ENCODE measurements around the gene CHRNA7. TPM values are rescaled to one million over a fixed set of nuclear protein-coding genes. Genes with fewer than 3 reads are reported as not detected.

CHRNA7 gene
- total and polyA plus RNA-seq, 10 of the 15 experiments (the other 5 are each of a cell fraction or from before 2014, with no cell fraction given) = 0.06 to 0.15 (median 0.12) TPM; not detected in 7

GRCh38 chr15:32124726-32125125 lies 94.4 kb downstream of the CHRNA7 start (continued):
- TF ChIP-seq MTA3 (IDR thresholded peaks at IDR 0.05; ENCODE audit: borderline replicate concordance, low read length) = no peak
- TF ChIP-seq ASH2L (IDR thresholded peaks at IDR 0.05; ENCODE audit: borderline replicate concordance, low read depth) = no peak
- TF ChIP-seq HSF1 (IDR thresholded peaks at IDR 0.05; ENCODE audit: low read depth, low read length) = no peak
- no peak for TF ChIP-seq SMARCA5 (IDR thresholded peaks at IDR 0.05)
- TF ChIP-seq EP300 (IDR thresholded peaks at IDR 0.05; ENCODE audit: borderline replicate concordance in 1 of 2, control insufficient read depth in 1 of 2, low read depth in 2 of 2, low read length in 2 of 2) = no peak
- no peak for TF ChIP-seq DPF2 (IDR thresholded peaks at IDR 0.05)
- no peak for TF ChIP-seq MEF2A (IDR thresholded peaks at IDR 0.05; ENCODE audit: insufficient read depth, low read depth, low read length)
- no peak for TF ChIP-seq ZNF207 (IDR thresholded peaks at IDR 0.05; ENCODE audit: borderline replicate concordance)
- no peak for TF ChIP-seq CEBPB (IDR thresholded peaks at IDR 0.05; ENCODE audit: borderline replicate concordance in 1 of 2, low read depth in 2 of 2, low read length in 2 of 2)

GRCh38 chr15:32125595-32125994 lies 95.3 kb downstream of the CHRNA7 start:
- no peak for ATAC-seq
- no peak overlapping the region for H3K27ac ChIP-seq (ENCODE audit: control insufficient read depth, insufficient read depth)
- TF ChIP-seq PBX3 (IDR thresholded peaks at IDR 0.05; ENCODE audit: insufficient replicate concordance, low read depth, low read length) = no peak
- TF ChIP-seq EP300 (IDR thresholded peaks at IDR 0.05; ENCODE audit: borderline replicate concordance in 1 of 2, control insufficient read depth in 1 of 2, low read depth in 2 of 2, low read length in 2 of 2) = no peak
- no peak for TF ChIP-seq ZBTB33 (IDR thresholded peaks at IDR 0.05)
- no peak for TF ChIP-seq ZNF384 (IDR thresholded peaks at IDR 0.05; ENCODE audit: borderline replicate concordance, low read depth, low read length)
- TF ChIP-seq BHLHE40 (IDR thresholded peaks at IDR 0.05; ENCODE audit: borderline replicate concordance in 1 of 2, low read depth in 2 of 2, low read length in 1 of 2) = no peak
- TF ChIP-seq CTCF (IDR thresholded peaks at IDR 0.05 in 2 of 3, conservative IDR thresholded peaks at IDR 0.05 in 1 of 3; ENCODE audit: control insufficient read depth in 2 of 3, extremely low read depth in 1 of 3, insufficient read depth in 1 of 3, low read depth in 3 of 3, low read length in 3 of 3) = no peak
- TF ChIP-seq ZNF217 (IDR thresholded peaks at IDR 0.05) = no peak

More at GRCh38 chr15:32125595-32125994, 95.3 kb downstream of the CHRNA7 start:
- POLR2A ChIA-PET = no interaction called here
- CTCF ChIA-PET = no interaction called here
- 29% methylated on average over 3 of the region's 3 CpGs for WGBS (ENCODE audit: insufficient coverage, insufficient replicate concordance, low lambda C conversion rate, missing lambda C conversion rate)
- FAIRE-seq (no peak), DNase-seq (ENCODE audit: low read depth, low spot score) (no peak)
- in situ Hi-C loops (cut with MboI) (loop anchor here (25.0 kb wide), 1 partner anchor 1738 kb away; the partner anchor contains the start of gene CHRFAM7A), intact Hi-C loops (cut with micrococcal nuclease; ENCODE audit: unreplicated experiment) (no loop called here)
- Histone ChIP-seq H2AFZ (ENCODE audit: control insufficient read depth, low read depth, low read length) (no peak overlapping the region), H3K4me2 (ENCODE audit: control insufficient read depth, insufficient read depth) (no peak overlapping the region), H3K4me3 (no peak overlapping the region), H3K4me1 (ENCODE audit: control insufficient read depth, insufficient read depth, low read length) (no peaks in the 10 kb centered on the region), H3K27me3 (replicated peaks in 1 of 2; ENCODE audit: control insufficient read depth in 2 of 2, insufficient read depth in 2 of 2, low read length in 1 of 2) (no peaks in the 10 kb centered on the region), H3K36me3 (ENCODE audit: control insufficient read depth in 2 of 2, insufficient read depth in 2 of 2, low read length in 1 of 2) (no peaks in the 10 kb centered on the region), H3K79me2 (ENCODE audit: control insufficient read depth, insufficient read depth, low read length) (no peaks in the 10 kb centered on the region), H4K20me1 (ENCODE audit: control insufficient read depth, insufficient read depth) (no peaks in the 10 kb centered on the region), H3K9ac (ENCODE audit: control insufficient read depth, insufficient read depth, low read length) (no peak overlapping the region), H3K9me3 (replicated peaks; ENCODE audit: control insufficient read depth, insufficient read depth, low read length) (no peaks in the 10 kb centered on the region)
- RAD21 ChIA-PET (ENCODE audit: unreplicated experiment) = no interaction called here
- BruUV-seq (replicated peaks) = no TSS peak
- SMC1A ChIA-PET (ENCODE audit: uncharacterized antibody, unreplicated experiment) = interaction anchor here (0.7 kb wide), 1 partner anchor 9 kb away, joined by 3 read pairs; no protein-coding TSS in a partner anchor

Measured in GM12878 (cell line).